Measurements from ENCODE around the gene ACBD4.

Gene ACBD4

GRCh38 chr17:45175759-45176115, 40.2 kb downstream of the ACBD4 start:
- no peaks in the 10 kb centered on the region for H3K9me3 ChIP-seq (ENCODE audit: control insufficient read depth in 2 of 2, low read length in 2 of 2)
- H3K27ac ChIP-seq (ENCODE audit: low read length): no peak overlapping the region
- no peaks in the 10 kb centered on the region for H3K36me3 ChIP-seq (ENCODE audit: control insufficient read depth in 2 of 2, insufficient read depth in 2 of 2, low read length in 2 of 2)
- H3K9ac ChIP-seq (ENCODE audit: low read length in 2 of 2): no peak overlapping the region
- H3K27me3 ChIP-seq (ENCODE audit: control insufficient read depth in 1 of 2, insufficient read depth in 2 of 2, low read length in 2 of 2): no peaks in the 10 kb centered on the region
- H3K4me3 ChIP-seq (ENCODE audit: low read length in 2 of 2): no peak overlapping the region
- peaks cover 23% of the 10 kb centered on the region for H3K4me1 ChIP-seq (ENCODE audit: control insufficient read depth, insufficient read depth, low read length)

DNA sequence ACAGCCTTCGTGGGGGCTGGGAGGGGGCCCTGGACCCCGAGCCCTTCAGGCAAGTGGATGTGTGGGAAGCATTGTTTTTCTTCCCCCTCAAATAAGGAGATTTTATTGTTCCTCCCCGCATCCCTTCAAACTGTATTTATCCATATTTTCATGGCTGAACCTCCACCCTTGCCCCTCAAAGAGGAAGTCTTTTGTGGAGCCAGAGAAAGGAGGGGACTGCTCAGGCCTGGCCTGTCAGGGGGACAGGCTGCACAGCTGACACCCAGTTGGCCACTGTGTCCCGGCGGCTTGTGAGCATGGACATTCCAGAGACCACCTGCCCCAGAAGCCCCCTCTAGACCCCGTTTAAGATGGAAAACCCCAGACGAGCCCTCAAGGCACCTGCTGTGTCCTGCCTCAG, 42.1 kb downstream of the ACBD4 start:
- no peak overlapping the region for H3K27ac ChIP-seq (ENCODE audit: low read length)
- no peaks in the 10 kb centered on the region for H3K27me3 ChIP-seq (ENCODE audit: control insufficient read depth in 1 of 2, insufficient read depth in 2 of 2, low read length in 2 of 2)
- no peaks in the 10 kb centered on the region for H3K36me3 ChIP-seq (ENCODE audit: control insufficient read depth in 2 of 2, insufficient read depth in 2 of 2, low read length in 2 of 2)
- H3K9ac ChIP-seq (ENCODE audit: low read length in 2 of 2): no peak overlapping the region
- no peak overlapping the region for H3K4me3 ChIP-seq (ENCODE audit: low read length in 2 of 2)
- peaks cover 6% of the 10 kb centered on the region for H3K4me1 ChIP-seq (ENCODE audit: control insufficient read depth, insufficient read depth, low read length)
- H3K9me3 ChIP-seq (ENCODE audit: control insufficient read depth in 2 of 2, low read length in 2 of 2): no peaks in the 10 kb centered on the region

DNA sequence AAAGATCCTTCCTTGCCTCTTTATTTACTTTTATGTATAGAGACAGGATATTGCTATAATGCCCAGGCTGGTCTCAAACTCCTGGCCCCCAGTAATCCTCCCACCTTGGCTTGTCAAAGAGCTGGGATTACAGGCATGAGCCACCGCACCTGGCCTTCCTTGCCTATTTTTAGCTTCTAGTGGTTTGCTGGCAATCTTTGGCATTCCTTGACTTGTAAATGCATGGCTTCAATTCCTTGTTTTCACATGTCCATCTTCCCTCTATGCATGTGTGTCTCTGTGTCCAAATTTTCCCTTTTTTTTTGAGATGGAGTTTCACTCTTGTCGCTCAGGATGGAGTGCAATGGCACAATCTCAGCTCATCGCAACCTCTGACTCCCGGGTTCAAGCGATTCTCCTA, 48.7 kb downstream of the ACBD4 start:
- Histone ChIP-seq H3K9me3 (ENCODE audit: control insufficient read depth in 2 of 2, low read length in 2 of 2) (no peaks in the 10 kb centered on the region), H3K27ac (ENCODE audit: low read length) (no peak overlapping the region), H3K36me3 (ENCODE audit: control insufficient read depth in 2 of 2, insufficient read depth in 2 of 2, low read length in 2 of 2) (no peaks in the 10 kb centered on the region), H3K4me1 (ENCODE audit: control insufficient read depth, insufficient read depth, low read length) (no peaks in the 10 kb centered on the region), H3K27me3 (ENCODE audit: control insufficient read depth in 1 of 2, insufficient read depth in 2 of 2, low read length in 2 of 2) (no peaks in the 10 kb centered on the region), H3K9ac (ENCODE audit: low read length in 2 of 2) (no peak overlapping the region), H3K4me3 (ENCODE audit: low read length in 2 of 2) (no peak overlapping the region)

GRCh38 chr17:45186801-45187354, 51.4 kb downstream of the ACBD4 start:
- no peaks in the 10 kb centered on the region for H3K4me1 ChIP-seq (ENCODE audit: control insufficient read depth, insufficient read depth, low read length)
- no peak overlapping the region for H3K4me3 ChIP-seq (ENCODE audit: low read length in 2 of 2)
- H3K9me3 ChIP-seq (ENCODE audit: control insufficient read depth in 2 of 2, low read length in 2 of 2): no peaks in the 10 kb centered on the region
- no peaks in the 10 kb centered on the region for H3K27me3 ChIP-seq (ENCODE audit: control insufficient read depth in 1 of 2, insufficient read depth in 2 of 2, low read length in 2 of 2)
- no peak overlapping the region for H3K27ac ChIP-seq (ENCODE audit: low read length)
- H3K36me3 ChIP-seq (ENCODE audit: control insufficient read depth in 2 of 2, insufficient read depth in 2 of 2, low read length in 2 of 2): no peaks in the 10 kb centered on the region
- no peak overlapping the region for H3K9ac ChIP-seq (ENCODE audit: low read length in 2 of 2)

DNA sequence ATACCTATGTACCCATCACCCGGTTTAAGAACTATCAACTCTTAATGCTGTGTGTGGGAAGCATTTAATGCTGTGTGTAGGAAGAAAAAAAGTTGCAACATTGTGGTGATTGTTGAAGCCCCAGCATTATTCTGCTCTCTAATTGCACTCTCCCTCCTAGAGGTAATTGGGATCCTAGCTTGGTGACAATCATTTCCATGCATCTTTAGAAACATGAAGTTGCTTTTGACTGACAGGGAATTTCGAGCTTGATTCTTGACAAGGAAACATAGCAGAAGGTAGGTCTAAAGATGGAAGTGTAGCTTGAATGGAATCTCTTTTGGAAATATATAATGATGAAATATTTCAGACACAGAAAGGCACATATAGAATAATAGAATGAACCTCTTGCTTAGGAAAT, 53.5 kb downstream of the ACBD4 start:
- Histone ChIP-seq H3K27ac (ENCODE audit: low read length) (no peak overlapping the region), H3K9me3 (ENCODE audit: control insufficient read depth in 2 of 2, low read length in 2 of 2) (no peaks in the 10 kb centered on the region), H3K36me3 (ENCODE audit: control insufficient read depth in 2 of 2, insufficient read depth in 2 of 2, low read length in 2 of 2) (no peaks in the 10 kb centered on the region), H3K9ac (ENCODE audit: low read length in 2 of 2) (no peak overlapping the region), H3K4me3 (ENCODE audit: low read length in 2 of 2) (no peak overlapping the region), H3K4me1 (ENCODE audit: control insufficient read depth, insufficient read depth, low read length) (no peaks in the 10 kb centered on the region), H3K27me3 (ENCODE audit: control insufficient read depth in 1 of 2, insufficient read depth in 2 of 2, low read length in 2 of 2) (no peaks in the 10 kb centered on the region)

- no peak overlapping the region for H3K27ac ChIP-seq (ENCODE audit: low read length)
Observed at GRCh38 chr17:45190503-45191255, 55.2 kb downstream of the ACBD4 start.

More at GRCh38 chr17:45190503-45191255, 55.2 kb downstream of the ACBD4 start:
- H3K36me3 ChIP-seq (ENCODE audit: control insufficient read depth in 2 of 2, insufficient read depth in 2 of 2, low read length in 2 of 2): no peaks in the 10 kb centered on the region
- no peak overlapping the region for H3K4me3 ChIP-seq (ENCODE audit: low read length in 2 of 2)
- H3K4me1 ChIP-seq (ENCODE audit: control insufficient read depth, insufficient read depth, low read length): no peaks in the 10 kb centered on the region
- no peak overlapping the region for H3K9ac ChIP-seq (ENCODE audit: low read length in 2 of 2)
- peaks cover 0 to 2% of the 10 kb centered on the region in 2 donors for H3K27me3 ChIP-seq (ENCODE audit: control insufficient read depth in 1 of 2, insufficient read depth in 2 of 2, low read length in 2 of 2)
- no peaks in the 10 kb centered on the region for H3K9me3 ChIP-seq (ENCODE audit: control insufficient read depth in 2 of 2, low read length in 2 of 2)
